CD4-positive, alpha-beta memory T cell (primary cell): ENCODE measurements around the gene LDB2. TPM values are rescaled to one million over a fixed set of nuclear protein-coding genes. Genes with fewer than 3 reads are reported as not detected.
A peak's percentile ranks its signal among the peaks of the same experiment; 100 is the strongest.

Source experiments
- CTCF ChIA-PET: fragments of 350-600 bp; sonication (Branson Sonifier 250); formaldehyde crosslinking; loops from one replicate; lab custom pipeline; 2021; ENCODE audit warnings: inconsistent platforms; ENCODE audit not compliant: partially characterized antibody; lab: Charles Lee
- POLR2A ChIA-PET: fragments of 350-600 bp; sonication (Branson Sonifier 250); formaldehyde crosslinking; loops from one replicate; lab custom pipeline; 2021; ENCODE audit not compliant: partially characterized antibody; lab: Charles Lee
- DNase-seq, 5 donors: peaks; one replicate each; pipeline versions ENCODE4 v3.0.0 to v3.0.0-alpha.2; 2020 to 2022; ENCODE audit warnings: mixed read lengths in 1 of 5
- H3K27ac ChIP-seq: one replicate; pipeline ENCODE4 v1.7.0; 2013; ENCODE audit warnings: low read depth, low read length
- H3K27me3 ChIP-seq: 2 replicates; pipeline ENCODE4 v1.7.0; 2013; ENCODE audit warnings: mild to moderate bottlenecking, low read length, moderate library complexity; ENCODE audit not compliant: insufficient read depth
- H3K36me3 ChIP-seq: 2 replicates; pipeline ENCODE4 v1.7.0; 2013; ENCODE audit warnings: mild to moderate bottlenecking, low read length, moderate library complexity; ENCODE audit not compliant: insufficient read depth
- H3K4me1 ChIP-seq: 2 replicates; pipeline ENCODE4 v1.7.0; 2013; ENCODE audit warnings: mild to moderate bottlenecking, low read length, moderate library complexity; ENCODE audit not compliant: insufficient read depth
- H3K4me3 ChIP-seq, 2 donors: one replicate each; pipeline ENCODE4 v1.7.0; 2013; ENCODE audit warnings: low read length in 2 of 2, mild to moderate bottlenecking in 1 of 2
- H3K9me3 ChIP-seq, 2 donors: one replicate each; pipeline ENCODE4 v1.7.0; 2013; ENCODE audit warnings: low read length in 2 of 2, control low read depth in 1 of 2; ENCODE audit not compliant: control insufficient read depth in 1 of 2
- H3K27ac Mint-ChIP-seq, 7 donors: one replicate each; pipeline ENCODE4 v1.8.0; 2020 to 2021; ENCODE audit warnings: mixed read lengths in 7 of 7, mild to moderate bottlenecking in 6 of 7, inconsistent platforms in 3 of 7, moderate library complexity in 3 of 7
- H3K27me3 Mint-ChIP-seq, 2 donors: one replicate each; pipeline ENCODE4 v1.8.0; 2020 to 2021; ENCODE audit warnings: mixed read lengths in 2 of 2
- H3K36me3 Mint-ChIP-seq, 2 donors: one replicate each; pipeline ENCODE4 v1.8.0; 2020 to 2021; ENCODE audit warnings: mixed read lengths in 2 of 2, inconsistent platforms in 1 of 2, mild to moderate bottlenecking in 1 of 2
- H3K4me1 Mint-ChIP-seq, 4 donors: one replicate each; pipeline ENCODE4 v1.8.0; 2020 to 2021; ENCODE audit warnings: mixed read lengths in 4 of 4, mild to moderate bottlenecking in 1 of 4
- H3K4me3 Mint-ChIP-seq, 8 donors: one replicate each; pipeline ENCODE4 v1.8.0; 2020 to 2021; ENCODE audit warnings: mixed read lengths in 8 of 8, mild to moderate bottlenecking in 7 of 8, moderate library complexity in 6 of 8, inconsistent platforms in 3 of 8
- H3K9me3 Mint-ChIP-seq, 8 donors: one replicate each; pipeline ENCODE4 v1.8.0; 2020 to 2021; ENCODE audit warnings: mixed read lengths in 8 of 8, mild to moderate bottlenecking in 5 of 8, inconsistent platforms in 3 of 8, moderate library complexity in 1 of 8
- intact Hi-C: fragments of 100-400 bp; cut with micrococcal nuclease; formaldehyde crosslinking; loops from one replicate; pipeline ENCODE4 v1.15.1; 2023
- polyA plus RNA-seq, 2 donors: library from polyadenylated mRNA; unstranded; fragments of 300-500 nt; fragmentation: Illumina TruSeq; gene quantifications; one replicate each; pipeline ENCODE4 v1.2.3, GENCODE V29; 2021
- total RNA-seq, 2 experiments: library from RNA; stranded (reverse); gene quantifications; one replicate each; pipeline ENCODE4 v1.2.3, GENCODE V29; 2021

LDB2 gene
- total and polyA plus RNA-seq, 4 experiments from 2014 or later, result not detected

DNA sequence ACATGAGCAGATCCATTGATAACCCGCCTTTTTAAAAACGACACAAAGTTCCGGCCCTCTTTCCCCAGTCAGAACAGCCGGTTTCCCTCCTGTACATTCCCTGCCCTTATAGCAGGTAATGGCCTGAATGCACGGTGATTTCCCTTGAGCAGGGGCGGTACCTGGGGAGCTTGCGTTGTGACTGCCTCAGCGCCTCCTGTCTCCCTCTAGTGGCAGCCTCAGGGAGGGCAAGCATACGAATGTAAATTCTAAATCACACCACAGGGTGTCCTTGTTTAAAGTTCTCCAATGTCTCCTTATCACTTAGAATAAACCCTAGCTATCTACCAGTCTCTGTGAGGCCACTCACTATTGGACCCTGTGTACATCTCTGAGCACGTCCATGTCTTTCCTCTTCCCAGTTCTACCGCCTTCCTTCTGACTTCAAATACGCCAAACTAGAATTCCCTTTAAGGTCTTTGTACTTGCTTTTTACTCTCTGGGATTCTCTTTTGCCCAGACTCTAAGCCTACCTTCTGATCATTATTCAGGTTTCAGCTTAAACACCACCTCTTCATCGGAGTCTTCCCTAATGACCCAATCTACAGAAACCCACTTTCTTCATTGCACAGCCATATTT is 18.4 kb upstream of the LDB2 start:
- POLR2A ChIA-PET, result no interaction called here

DNA sequence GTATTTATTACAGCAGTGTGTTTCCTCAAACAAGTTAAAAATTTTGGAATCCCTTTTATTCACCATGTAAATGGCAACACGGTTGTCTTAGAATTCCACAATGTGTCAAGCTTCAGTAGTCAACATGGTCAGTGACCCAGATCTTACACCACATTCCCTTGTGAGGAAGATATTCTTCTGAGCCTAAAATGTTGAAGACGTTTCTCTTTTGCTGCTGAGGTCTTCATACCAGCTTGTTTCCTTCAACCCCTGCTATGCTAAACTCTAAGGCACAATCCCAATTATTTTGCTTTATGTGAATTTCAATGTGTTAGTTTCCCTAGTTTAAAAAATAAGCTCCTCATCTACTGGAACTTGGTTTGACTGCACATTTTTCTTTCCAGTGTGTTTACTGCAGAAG is 17.6 kb upstream of the LDB2 start:
- intact Hi-C loops, result loop anchor here (1.0 to 2.0 kb wide), 2 partner anchors 409 to 531 kb away; no protein-coding TSS in a partner anchor
- CTCF ChIA-PET, result interaction anchor here (1.1 to 2.5 kb wide), 7 partner anchors 9 to 532 kb away, joined by 3 to 20 read pairs (median 4); no protein-coding TSS in a partner anchor
- Histone ChIP-seq H3K36me3 (no peaks in the 10 kb centered on the region), H3K27ac (no peak overlapping the region), H3K4me1 (no peaks in the 10 kb centered on the region), H3K9me3 (no peaks in the 10 kb centered on the region), H3K27me3 (no peaks in the 10 kb centered on the region), H3K4me3 (no peak overlapping the region)
- DNase-seq, result no peak
- H3K4me3 Mint-ChIP-seq, result no peak overlapping the region
- H3K9me3 Mint-ChIP-seq, result no peaks in the 10 kb centered on the region
- H3K27ac Mint-ChIP-seq, result no peak overlapping the region
- H3K36me3 Mint-ChIP-seq, result no peaks in the 10 kb centered on the region
- peaks cover 0 to 3% (median 0%) of the 10 kb centered on the region in 4 donors for H3K4me1 Mint-ChIP-seq
- POLR2A ChIA-PET, result no interaction called here
- no peaks in the 10 kb centered on the region for H3K27me3 Mint-ChIP-seq

More for the DNA sequence above, 18.4 kb upstream of the LDB2 start:
- Mint-ChIP-seq H3K27ac (no peak overlapping the region), H3K4me1 (peaks cover 0 to 3% (median 0%) of the 10 kb centered on the region in 4 donors), H3K9me3 (no peaks in the 10 kb centered on the region), H3K4me3 (no peak overlapping the region), H3K36me3 (no peaks in the 10 kb centered on the region), H3K27me3 (no peaks in the 10 kb centered on the region)
- H3K27me3 ChIP-seq, result no peaks in the 10 kb centered on the region
- DNase-seq, result peak; percentile 36 to 61 (median 58)
- no peaks in the 10 kb centered on the region for H3K9me3 ChIP-seq
- intact Hi-C loops, result loop anchor here (1.0 to 2.0 kb wide), 2 partner anchors 408 to 530 kb away; no protein-coding TSS in a partner anchor
- CTCF ChIA-PET, result interaction anchor here (0.7 to 2.5 kb wide), 8 partner anchors 8 to 531 kb away, joined by 3 to 20 read pairs (median 4); no protein-coding TSS in a partner anchor
- H3K36me3 ChIP-seq, result no peaks in the 10 kb centered on the region
- H3K4me1 ChIP-seq, result no peaks in the 10 kb centered on the region
- H3K4me3 ChIP-seq, result no peak overlapping the region
- H3K27ac ChIP-seq, result no peak overlapping the region

DNA sequence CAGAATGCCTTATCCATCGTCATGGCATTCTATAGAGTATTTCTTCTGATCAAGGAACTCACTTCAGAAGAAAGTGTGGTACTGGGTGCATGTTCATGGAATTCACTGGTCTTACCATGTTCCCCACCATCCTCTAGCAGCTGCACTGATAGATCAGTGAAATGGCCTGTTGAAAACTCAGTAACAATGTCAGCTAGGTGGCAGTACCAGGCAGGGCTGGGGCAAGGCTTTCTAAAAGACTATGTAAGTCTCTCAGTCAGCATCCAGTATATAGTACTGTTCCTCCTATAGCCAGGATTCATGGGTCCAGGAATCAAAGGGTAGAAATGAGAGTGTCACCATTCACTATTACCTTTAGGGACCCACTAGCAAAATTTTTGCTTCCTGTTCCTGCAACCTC is 15.8 kb upstream of the LDB2 start:
- Histone ChIP-seq H3K27me3 (no peaks in the 10 kb centered on the region), H3K9me3 (no peaks in the 10 kb centered on the region), H3K4me1 (no peaks in the 10 kb centered on the region), H3K36me3 (no peaks in the 10 kb centered on the region), H3K27ac (no peak overlapping the region), H3K4me3 (no peak overlapping the region)
- no peaks in the 10 kb centered on the region for H3K27me3 Mint-ChIP-seq
- ChIA-PET CTCF (interaction anchor here (1.5 kb wide), 1 partner anchor 534 kb away, joined by 3 read pairs; no protein-coding TSS in a partner anchor), POLR2A (no interaction called here)
- no peak for DNase-seq
- peaks cover 0 to 3% (median 0%) of the 10 kb centered on the region in 4 donors for H3K4me1 Mint-ChIP-seq
- intact Hi-C loops, result no loop called here
- no peaks in the 10 kb centered on the region for H3K36me3 Mint-ChIP-seq
- peaks cover 0 to 2% (median 0%) of the 10 kb centered on the region in 8 donors for H3K9me3 Mint-ChIP-seq
- H3K4me3 Mint-ChIP-seq, result no peak overlapping the region
- H3K27ac Mint-ChIP-seq, result no peak overlapping the region

- no peak for DNase-seq
- H3K36me3 Mint-ChIP-seq, result no peaks in the 10 kb centered on the region
- Histone ChIP-seq H3K4me3 (no peak overlapping the region), H3K27me3 (no peaks in the 10 kb centered on the region), H3K9me3 (no peaks in the 10 kb centered on the region), H3K27ac (no peak overlapping the region), H3K4me1 (no peaks in the 10 kb centered on the region), H3K36me3 (no peaks in the 10 kb centered on the region)
- H3K4me1 Mint-ChIP-seq, result peaks cover 0 to 3% (median 0%) of the 10 kb centered on the region in 4 donors
- H3K27ac Mint-ChIP-seq, result no peak overlapping the region
- no peaks in the 10 kb centered on the region for H3K27me3 Mint-ChIP-seq
- CTCF ChIA-PET, result no interaction called here
- H3K4me3 Mint-ChIP-seq, result no peak overlapping the region
- H3K9me3 Mint-ChIP-seq, result peaks cover 0 to 2% (median 0%) of the 10 kb centered on the region in 8 donors
- POLR2A ChIA-PET, result no interaction called here
- intact Hi-C loops, result no loop called here
These were observed 14.5 kb upstream of the LDB2 start for GRCh38 chr4:16912896-16913295.

- CTCF ChIA-PET, result no interaction called here
These were observed 10.8 kb upstream of the LDB2 start for GRCh38 chr4:16909281-16909680.

GRCh38 chr4:16908377-16909021 is 10.1 kb upstream of the LDB2 start:
- H3K36me3 ChIP-seq, result no peaks in the 10 kb centered on the region
- no peaks in the 10 kb centered on the region for H3K27me3 Mint-ChIP-seq
- H3K4me3 Mint-ChIP-seq, result no peak overlapping the region
- peaks cover 0 to 2% (median 0%) of the 10 kb centered on the region in 8 donors for H3K9me3 Mint-ChIP-seq
- H3K4me3 ChIP-seq, result no peak overlapping the region
- H3K9me3 ChIP-seq, result no peaks in the 10 kb centered on the region
- no peaks in the 10 kb centered on the region for H3K4me1 ChIP-seq
- no peak overlapping the region for H3K27ac ChIP-seq
- intact Hi-C loops, result no loop called here
- no peak overlapping the region for H3K27ac Mint-ChIP-seq
- no peaks in the 10 kb centered on the region for H3K4me1 Mint-ChIP-seq
- POLR2A ChIA-PET, result no interaction called here
- CTCF ChIA-PET, result no interaction called here
- DNase-seq, result no peak
- H3K36me3 Mint-ChIP-seq, result no peaks in the 10 kb centered on the region
- H3K27me3 ChIP-seq, result no peaks in the 10 kb centered on the region

More at GRCh38 chr4:16909281-16909680, 10.8 kb upstream of the LDB2 start:
- Histone ChIP-seq H3K36me3 (no peaks in the 10 kb centered on the region), H3K9me3 (no peaks in the 10 kb centered on the region), H3K27ac (no peak overlapping the region), H3K4me1 (no peaks in the 10 kb centered on the region), H3K4me3 (no peak overlapping the region), H3K27me3 (no peaks in the 10 kb centered on the region)
- intact Hi-C loops, result no loop called here
- H3K27me3 Mint-ChIP-seq, result no peaks in the 10 kb centered on the region
- POLR2A ChIA-PET, result no interaction called here
- no peaks in the 10 kb centered on the region for H3K36me3 Mint-ChIP-seq
- H3K4me3 Mint-ChIP-seq, result no peak overlapping the region
- H3K27ac Mint-ChIP-seq, result no peak overlapping the region
- H3K4me1 Mint-ChIP-seq, result no peaks in the 10 kb centered on the region
- H3K9me3 Mint-ChIP-seq, result peaks cover 0 to 2% (median 0%) of the 10 kb centered on the region in 8 donors
- no peak for DNase-seq

DNA sequence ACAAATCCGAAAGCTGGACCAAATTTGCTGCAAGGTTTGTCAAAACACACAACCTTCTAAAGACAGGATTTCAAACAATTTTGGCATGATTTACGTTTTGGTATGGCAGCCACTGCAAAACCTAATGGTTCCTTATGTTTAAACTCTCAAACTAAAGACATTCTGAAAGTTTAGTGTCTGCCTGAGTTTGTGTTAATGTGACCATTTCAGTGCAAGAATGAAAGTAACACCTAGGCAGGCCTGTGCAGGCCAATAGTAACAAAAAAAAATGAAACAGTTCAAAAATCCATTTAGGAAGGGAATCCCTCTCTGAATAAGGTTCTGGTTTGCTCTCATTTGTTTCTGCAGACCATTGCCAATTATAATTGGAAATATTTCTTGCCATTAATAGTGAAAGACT is 1.9 kb upstream of the LDB2 start:
- H3K27ac ChIP-seq, result no peak overlapping the region
- Mint-ChIP-seq H3K27me3 (peaks cover under 1 to 4% of the 10 kb centered on the region in 2 donors), H3K4me1 (no peaks in the 10 kb centered on the region), H3K9me3 (no peaks in the 10 kb centered on the region), H3K27ac (no peak overlapping the region), H3K4me3 (no peak overlapping the region), H3K36me3 (no peaks in the 10 kb centered on the region)
- POLR2A ChIA-PET, result no interaction called here
- no peak overlapping the region for H3K4me3 ChIP-seq
- intact Hi-C loops, result no loop called here
- H3K4me1 ChIP-seq, result no peaks in the 10 kb centered on the region
- DNase-seq, result no peak
- CTCF ChIA-PET, result no interaction called here
- H3K27me3 ChIP-seq, result no peaks in the 10 kb centered on the region
- H3K9me3 ChIP-seq, result no peaks in the 10 kb centered on the region
- H3K36me3 ChIP-seq, result no peaks in the 10 kb centered on the region
